ENCODE data around the gene HLA-DQA1.

- no peak for TF ChIP-seq CTCF (IDR thresholded peaks at IDR 0.05; ENCODE audit: poor library complexity)
- TF ChIP-seq EZH2 (IDR thresholded peaks at IDR 0.05; ENCODE audit: borderline replicate concordance), result no peak
- no peak for TF ChIP-seq EZH2phosphoT487 (IDR thresholded peaks at IDR 0.05; ENCODE audit: low read depth, severe bottlenecking, unreplicated experiment)
These were observed 10.0 kb upstream of the HLA-DQA1 start for GRCh38 chr6:32627249-32627648.
